ENCODE results near the gene ONECUT1.

GRCh38 chr15:52808996-52809395 is 18.9 kb upstream of the ONECUT1 start:
- no peak for TF ChIP-seq TAF1 (IDR thresholded peaks at IDR 0.05; ENCODE audit: low read depth, low read length)
- no peak for TF ChIP-seq POLR2AphosphoS5 (IDR thresholded peaks at IDR 0.05; ENCODE audit: low read depth, low read length)
- no peak for TF ChIP-seq PAX5 (IDR thresholded peaks at IDR 0.05; ENCODE audit: insufficient read depth, low read length, severe bottlenecking)
